GM19438 (cell line): ENCODE measurements around the gene IMPA2.
"Not testable (repeated sequence)": the region's sequence is repeated elsewhere in the genome, so short reads cannot be mapped to it uniquely, and the experiment has no call there.

ENCODE experiments used
- ATAC-seq: cut with Tn5 transposase; IDR thresholded peaks from one replicate; pipeline ENCODE4 v1.9.1; 2021; ENCODE audit warnings: low read depth; ENCODE audit not compliant: unreplicated experiment

The IMPA2 gene

GRCh38 chr18:11960743-11961380 lies 20.4 kb upstream of the IMPA2 start:
- ATAC-seq = no peak

DNA sequence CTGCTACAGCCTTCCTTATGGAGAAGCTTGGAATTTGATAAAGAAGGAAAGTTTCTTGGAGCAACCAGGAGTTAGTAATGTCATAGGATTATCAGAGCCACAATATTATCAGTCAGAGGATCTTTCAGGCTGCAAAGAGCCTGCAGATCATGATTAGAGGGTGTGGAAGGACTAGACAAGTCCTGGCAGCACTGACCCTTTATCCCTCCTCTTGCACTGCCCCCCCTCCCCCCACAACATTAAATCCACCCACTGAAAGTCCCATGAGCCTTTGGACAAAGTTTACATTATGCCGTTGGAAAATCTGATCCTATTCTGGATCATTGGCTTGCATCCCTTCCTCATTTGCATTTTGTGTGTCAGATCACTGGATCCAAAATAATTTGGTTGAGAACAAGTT lies 18.7 kb upstream of the IMPA2 start:
- ATAC-seq = no peak

DNA sequence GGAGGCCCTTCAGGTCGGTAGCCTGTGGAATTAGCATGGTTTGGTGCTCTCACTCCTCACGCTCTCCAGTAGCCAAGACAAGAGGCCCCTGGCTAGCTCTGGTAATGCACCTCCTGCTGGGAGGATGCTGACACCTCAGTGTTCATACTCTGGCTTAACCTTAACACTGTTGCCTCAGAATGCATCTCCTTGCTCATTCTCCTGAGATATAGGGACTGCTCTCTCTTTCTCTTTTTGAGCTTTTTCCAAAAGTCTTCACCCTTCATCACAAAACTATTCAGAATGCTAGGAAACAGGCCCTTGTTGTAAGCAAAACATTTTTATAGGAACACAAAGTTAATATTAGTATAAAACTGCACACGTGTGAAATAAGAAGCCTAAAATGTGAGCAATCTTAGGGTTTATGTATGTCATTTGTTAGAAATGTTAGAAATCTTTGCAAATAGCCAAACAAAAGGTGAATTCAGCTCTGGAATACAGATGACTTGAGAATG lies 17.3 kb upstream of the IMPA2 start:
- ATAC-seq = no peak

GRCh38 chr18:11969904-11970835 lies 11.1 kb upstream of the IMPA2 start:
- no peak for ATAC-seq

- not testable (repeated sequence) for ATAC-seq
Observed at GRCh38 chr18:11970836-11971226, 10.5 kb upstream of the IMPA2 start.

DNA sequence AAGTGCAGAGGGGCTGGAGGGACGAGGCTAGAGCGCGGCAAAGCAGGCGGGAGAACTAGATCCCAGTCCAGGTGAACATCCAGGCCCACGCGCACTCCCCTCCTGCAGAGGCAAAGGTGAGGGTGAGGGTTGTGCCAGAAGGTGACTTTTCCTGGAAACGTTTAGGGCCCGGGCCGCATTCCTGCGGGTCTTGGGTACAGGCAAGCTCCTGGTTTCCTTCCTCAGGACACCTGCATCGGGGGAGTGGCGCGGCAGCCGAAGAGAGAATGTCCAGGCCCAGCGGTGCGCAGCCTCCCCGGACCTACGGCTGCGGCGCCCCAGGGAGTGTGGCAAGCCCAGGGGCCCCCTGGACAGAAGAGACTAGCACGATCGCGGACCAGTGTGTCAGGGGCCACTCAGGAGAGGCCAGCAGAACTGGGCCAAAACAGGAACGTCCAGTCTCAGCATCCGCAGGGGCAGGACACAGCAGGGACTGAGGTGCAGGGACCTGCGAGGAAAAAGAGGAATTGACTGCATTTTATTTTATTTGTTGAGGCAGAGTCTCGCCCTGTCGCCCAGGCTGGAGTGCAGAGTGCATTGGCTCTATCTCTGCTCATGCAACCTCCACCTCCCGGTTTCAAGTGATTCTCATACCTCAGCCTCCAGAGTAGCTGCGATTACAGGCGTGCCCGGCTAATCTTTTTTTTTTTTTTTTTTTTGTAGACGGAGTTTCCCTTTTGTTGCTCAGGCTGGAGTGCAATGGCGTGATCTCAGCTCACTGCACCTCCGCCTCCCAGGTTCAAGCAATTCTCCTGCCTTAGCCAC lies 8.7 kb upstream of the IMPA2 start:
- ATAC-seq = no peak

- ATAC-seq = no peak
Observed at GRCh38 chr18:11974741-11975325, 6.5 kb upstream of the IMPA2 start.

- no peak for ATAC-seq
Observed at GRCh38 chr18:11975723-11976122, 5.6 kb upstream of the IMPA2 start.

DNA sequence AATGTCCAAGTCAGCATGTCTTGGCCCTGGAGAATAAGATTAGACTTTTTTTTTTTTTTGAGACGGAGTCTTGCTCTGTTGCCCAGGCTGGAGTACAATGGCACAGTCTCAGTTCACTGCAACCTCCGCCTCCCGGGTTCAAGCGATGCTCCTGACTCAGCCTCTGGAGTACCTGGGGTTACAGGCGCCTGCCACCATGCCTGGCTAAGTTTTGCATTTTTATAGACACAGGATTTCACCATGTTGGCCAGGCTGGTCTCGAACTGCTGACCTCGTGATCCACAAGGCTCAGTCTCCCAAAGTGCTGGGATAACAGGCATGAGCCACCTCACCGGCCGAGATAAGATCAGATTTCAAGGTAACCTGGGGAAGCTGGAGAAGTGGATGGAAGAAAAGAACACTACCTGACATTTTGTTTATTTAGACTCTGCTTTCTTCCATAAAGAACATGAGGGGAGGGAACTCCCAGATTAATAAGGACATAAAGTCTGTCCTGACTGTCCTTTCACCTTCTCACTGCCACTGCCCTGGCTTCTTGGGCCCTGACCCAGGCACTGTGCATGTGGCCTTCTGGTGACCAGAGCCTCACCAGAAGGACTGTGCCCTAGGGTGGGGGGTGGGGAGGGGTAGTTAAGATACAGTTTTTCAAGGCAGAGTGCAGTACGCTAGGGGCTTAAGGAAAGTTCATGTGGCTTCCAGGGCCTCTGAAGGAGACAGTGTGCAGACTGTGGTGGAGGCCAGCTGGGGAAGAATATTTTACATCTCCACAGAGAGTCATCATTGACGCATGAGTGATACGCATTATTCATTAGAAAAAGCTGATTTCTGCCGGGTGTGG lies 4.8 kb upstream of the IMPA2 start:
- ATAC-seq = no peak

GRCh38 chr18:11977153-11977466 lies 4.2 kb upstream of the IMPA2 start:
- no peak for ATAC-seq

DNA sequence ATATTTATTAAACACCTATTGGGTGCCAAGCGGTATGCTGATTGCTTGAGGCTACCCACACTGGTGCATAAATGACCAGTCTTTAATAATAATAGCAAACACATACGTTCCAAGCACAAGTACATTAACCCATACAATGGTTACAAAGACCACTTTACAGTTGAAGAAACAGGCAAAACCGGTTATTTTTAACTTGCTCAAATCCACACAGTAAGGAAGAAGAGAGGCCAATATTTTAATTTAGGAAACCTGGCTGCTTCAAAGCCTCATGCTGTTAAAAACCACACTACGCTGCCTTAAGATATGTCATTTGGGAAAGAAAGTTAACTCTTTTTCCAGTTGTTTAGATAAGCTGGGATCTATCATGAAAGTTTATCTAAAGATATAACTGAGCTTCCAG lies 2.4 kb upstream of the IMPA2 start:
- ATAC-seq = no peak

DNA sequence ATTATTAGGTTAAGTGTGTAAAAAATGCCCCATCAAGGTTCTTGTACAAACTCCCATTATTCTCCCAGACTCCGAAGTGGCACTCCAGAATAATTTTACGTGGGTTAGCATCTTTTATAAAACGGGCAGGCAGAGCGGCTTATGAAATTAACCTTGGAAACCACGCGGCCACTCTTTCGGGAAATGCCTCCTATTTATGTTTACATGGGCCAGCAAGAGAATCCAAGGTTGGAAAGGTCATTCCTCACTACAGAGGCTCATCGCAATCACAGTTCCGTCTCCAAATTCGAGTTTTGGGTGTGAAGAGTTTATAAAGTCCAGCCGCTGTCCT lies 1.2 kb upstream of the IMPA2 start:
- ATAC-seq = no peak

- peak; percentile 75 for ATAC-seq
Observed at GRCh38 chr18:11980494-11981191, 664 bp upstream of the IMPA2 start.

DNA sequence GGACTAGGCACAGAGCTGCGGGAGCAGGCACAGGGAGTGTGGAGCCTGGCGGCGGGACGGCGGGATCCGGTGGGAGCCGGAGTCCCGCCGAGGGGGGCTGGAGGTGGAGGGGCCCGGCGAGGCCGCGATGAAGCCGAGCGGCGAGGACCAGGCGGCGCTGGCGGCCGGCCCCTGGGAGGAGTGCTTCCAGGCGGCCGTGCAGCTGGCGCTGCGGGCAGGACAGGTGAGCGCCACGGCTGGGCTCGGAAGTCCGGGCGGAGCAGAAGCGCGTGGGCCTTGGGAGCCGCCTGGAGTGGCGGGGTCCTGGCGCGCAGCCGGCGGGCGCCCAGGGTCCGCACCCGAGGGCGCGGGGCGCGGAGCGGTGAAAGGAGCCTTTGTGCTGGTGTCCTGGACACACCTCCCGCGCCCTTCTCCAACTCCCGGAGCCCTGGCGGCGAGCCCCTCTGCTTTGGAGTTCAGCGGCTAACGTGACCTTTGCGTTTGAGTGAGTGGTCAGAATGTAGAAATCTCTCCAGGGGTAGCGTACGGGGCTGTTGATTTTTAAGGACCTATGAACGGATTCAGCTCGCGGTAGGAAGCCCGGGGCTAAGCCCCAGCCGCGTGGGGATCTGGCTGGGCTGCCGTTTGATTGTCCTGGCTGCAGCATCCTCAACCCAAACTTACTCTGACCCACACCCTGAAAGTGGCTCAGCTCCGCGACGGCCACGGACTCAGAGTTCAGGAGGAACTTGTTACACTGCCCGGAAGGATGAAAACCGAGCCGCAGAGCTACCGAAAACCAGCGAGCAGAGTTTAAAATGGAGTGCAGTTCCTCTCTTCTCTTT lies 448 bp downstream of the IMPA2 start:
- peak; percentile 22 for ATAC-seq

GRCh38 chr18:11982981-11983380 lies 1.7 kb downstream of the IMPA2 start:
- ATAC-seq = no peak

- no peak for ATAC-seq
Observed at GRCh38 chr18:11983592-11983991, 2.3 kb downstream of the IMPA2 start.

- no peak for ATAC-seq
Observed at GRCh38 chr18:11984091-11984490, 2.8 kb downstream of the IMPA2 start.

DNA sequence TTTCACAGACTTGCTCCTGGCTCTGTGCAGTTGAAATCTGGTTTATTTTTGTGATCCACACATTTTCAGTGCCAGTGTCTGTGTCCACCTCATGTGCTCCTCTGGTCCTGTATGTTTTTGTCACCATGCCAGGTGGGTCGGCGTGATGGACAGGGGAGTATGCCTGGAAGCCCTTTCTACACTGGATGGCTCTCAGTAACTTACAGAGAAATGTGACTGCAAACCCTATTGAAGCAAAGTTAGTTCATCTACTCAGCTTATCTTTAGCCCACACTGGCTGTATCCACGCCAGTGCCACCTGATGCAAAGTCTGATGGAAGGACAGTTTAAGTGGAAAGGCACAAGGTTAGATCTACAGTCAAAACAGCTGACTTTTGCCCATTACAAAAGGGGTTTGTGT lies 4.3 kb downstream of the IMPA2 start:
- no peak for ATAC-seq

- no peak for ATAC-seq
Observed at GRCh38 chr18:11986061-11986460, 4.8 kb downstream of the IMPA2 start.
